Measurements from ENCODE around the gene IFT81.
A peak's percentile ranks its signal among the peaks of the same experiment; 100 is the strongest.

IFT81 gene

GRCh38 chr12:110248096-110248447, 123.9 kb downstream of the IFT81 start:
- 94% methylated on average over 4 of the region's 4 CpGs for WGBS
- peak overlapping the region; percentile 6 for H2BK120ac ChIP-seq (ENCODE audit: low read depth, low read length)
- H2BK5ac ChIP-seq (ENCODE audit: low read depth, low read length, poor library complexity, severe bottlenecking): peak overlapping the region; percentile 57
- peaks cover 4% of the 10 kb centered on the region for H3K79me1 ChIP-seq (replicated peaks; ENCODE audit: low read length, poor library complexity, severe bottlenecking)
- H3K18ac ChIP-seq (ENCODE audit: low read depth in 1 of 2, low read length in 2 of 2): peak overlapping the region in 1 of 2 experiments; percentile 88
- no peak overlapping the region for H2AFZ ChIP-seq (ENCODE audit: low read depth, low read length)
- H3K27ac ChIP-seq (ENCODE audit: low read length, poor library complexity, severe bottlenecking): peak overlapping the region; percentile 93
- peak overlapping the region; percentile 71 for H2AK5ac ChIP-seq (ENCODE audit: low read length, severe bottlenecking)
- H4K91ac ChIP-seq (ENCODE audit: low read length): no peak overlapping the region
- H3K23ac ChIP-seq (ENCODE audit: low read length in 2 of 2): no peak overlapping the region
- peak overlapping the region in 1 of 2 experiments; percentile 97 for H2BK12ac ChIP-seq (ENCODE audit: low read length in 2 of 2)
- H3K4me3 ChIP-seq (ENCODE audit: insufficient read depth in 1 of 2, low read depth in 1 of 2, low read length in 2 of 2): no peak overlapping the region
- no peaks in the 10 kb centered on the region for H3K27me3 ChIP-seq (ENCODE audit: control insufficient read depth in 1 of 2, insufficient read depth in 1 of 2, low read length in 2 of 2)
- no peak overlapping the region for H2BK15ac ChIP-seq (ENCODE audit: low read depth, poor library complexity, severe bottlenecking)
- H3K14ac ChIP-seq (ENCODE audit: low read length in 2 of 2): peak overlapping the region in 1 of 2 experiments; percentile 53
- H3K9me3 ChIP-seq (ENCODE audit: control insufficient read depth, low read length): no peaks in the 10 kb centered on the region
- H3K4ac ChIP-seq (ENCODE audit: low read depth in 1 of 2, low read length in 2 of 2): peak overlapping the region in 1 of 2 experiments; percentile 40
- H3K36me3 ChIP-seq (ENCODE audit: control insufficient read depth in 1 of 2, insufficient read depth in 2 of 2, low read depth in 1 of 2, low read length in 2 of 2): peaks cover 3 to 6% of the 10 kb centered on the region in 2 experiments
- peak overlapping the region; percentile 57 for H3K4me2 ChIP-seq (ENCODE audit: low read length, poor library complexity, severe bottlenecking)
- H3K4me1 ChIP-seq (ENCODE audit: control insufficient read depth, insufficient read depth, low read depth, low read length): peaks cover 40% of the 10 kb centered on the region
- no peak for DNase-seq
- no peak overlapping the region for H3K9ac ChIP-seq (ENCODE audit: low read length)
- H4K8ac ChIP-seq (ENCODE audit: low read length): peak overlapping the region; percentile 46

GRCh38 chr12:110249105-110249504, 124.9 kb downstream of the IFT81 start:
- no peak overlapping the region for H2BK15ac ChIP-seq (ENCODE audit: low read depth, poor library complexity, severe bottlenecking)
- H2BK120ac ChIP-seq (ENCODE audit: low read depth, low read length): no peak overlapping the region
- peak overlapping the region; percentile 65 to 79 for H3K18ac ChIP-seq (ENCODE audit: low read depth in 1 of 2, low read length in 2 of 2)
- H4K91ac ChIP-seq (ENCODE audit: low read length): peak overlapping the region; percentile 52
- H3K9ac ChIP-seq (ENCODE audit: low read length): no peak overlapping the region
- DNase-seq: peak; percentile 76
- H3K4me3 ChIP-seq (ENCODE audit: insufficient read depth in 1 of 2, low read depth in 1 of 2, low read length in 2 of 2): no peak overlapping the region
- H2AK5ac ChIP-seq (ENCODE audit: low read length, severe bottlenecking): peak overlapping the region; percentile 60
- WGBS: 40% methylated on average over 4 of the region's 4 CpGs
- peaks cover 42% of the 10 kb centered on the region for H3K4me1 ChIP-seq (ENCODE audit: control insufficient read depth, insufficient read depth, low read depth, low read length)
- peaks cover 4% of the 10 kb centered on the region for H3K79me1 ChIP-seq (replicated peaks; ENCODE audit: low read length, poor library complexity, severe bottlenecking)
- no peaks in the 10 kb centered on the region for H3K27me3 ChIP-seq (ENCODE audit: control insufficient read depth in 1 of 2, insufficient read depth in 1 of 2, low read length in 2 of 2)
- H2BK12ac ChIP-seq (ENCODE audit: low read length in 2 of 2): peak overlapping the region; percentile 72 to 93
- H3K9me3 ChIP-seq (ENCODE audit: control insufficient read depth, low read length): no peaks in the 10 kb centered on the region
- H4K8ac ChIP-seq (ENCODE audit: low read length): peak overlapping the region; percentile 52
- no peak overlapping the region for H3K4me2 ChIP-seq (ENCODE audit: low read length, poor library complexity, severe bottlenecking)
- peak overlapping the region; percentile 80 for H3K27ac ChIP-seq (ENCODE audit: low read length, poor library complexity, severe bottlenecking)
- no peak overlapping the region for H3K14ac ChIP-seq (ENCODE audit: low read length in 2 of 2)
- no peak overlapping the region for H3K23ac ChIP-seq (ENCODE audit: low read length in 2 of 2)
- H2AFZ ChIP-seq (ENCODE audit: low read depth, low read length): no peak overlapping the region
- H2BK5ac ChIP-seq (ENCODE audit: low read depth, low read length, poor library complexity, severe bottlenecking): no peak overlapping the region
- peak overlapping the region in 1 of 2 experiments; percentile 90 for H3K4ac ChIP-seq (ENCODE audit: low read depth in 1 of 2, low read length in 2 of 2)
- H3K36me3 ChIP-seq (ENCODE audit: control insufficient read depth in 1 of 2, insufficient read depth in 2 of 2, low read depth in 1 of 2, low read length in 2 of 2): peaks cover 3% of the 10 kb centered on the region in 2 experiments

- Histone ChIP-seq H3K18ac (ENCODE audit: low read depth in 1 of 2, low read length in 2 of 2) (peak overlapping the region; percentile 83 to 98), H2AK5ac (ENCODE audit: low read length, severe bottlenecking) (peak overlapping the region; percentile 6), H3K79me1 (replicated peaks; ENCODE audit: low read length, poor library complexity, severe bottlenecking) (peaks cover 3% of the 10 kb centered on the region), H3K4me2 (ENCODE audit: low read length, poor library complexity, severe bottlenecking) (peak overlapping the region; percentile 14), H4K8ac (ENCODE audit: low read length) (peak overlapping the region; percentile 88), H2BK120ac (ENCODE audit: low read depth, low read length) (no peak overlapping the region), H3K9ac (ENCODE audit: low read length) (no peak overlapping the region), H2AFZ (ENCODE audit: low read depth, low read length) (no peak overlapping the region), H3K9me3 (ENCODE audit: control insufficient read depth, low read length) (no peaks in the 10 kb centered on the region), H4K91ac (ENCODE audit: low read length) (peak overlapping the region; percentile 99), H3K4ac (ENCODE audit: low read depth in 1 of 2, low read length in 2 of 2) (peak overlapping the region; percentile 90 to 93), H2BK12ac (ENCODE audit: low read length in 2 of 2) (peak overlapping the region; percentile 96 to 100), H3K27ac (ENCODE audit: low read length, poor library complexity, severe bottlenecking) (peak overlapping the region; percentile 80), H3K23ac (ENCODE audit: low read length in 2 of 2) (no peak overlapping the region), H3K14ac (ENCODE audit: low read length in 2 of 2) (peak overlapping the region in 1 of 2 experiments; percentile 98), H3K4me3 (ENCODE audit: insufficient read depth in 1 of 2, low read depth in 1 of 2, low read length in 2 of 2) (no peak overlapping the region), H2BK5ac (ENCODE audit: low read depth, low read length, poor library complexity, severe bottlenecking) (peak overlapping the region; percentile 49), H2BK15ac (ENCODE audit: low read depth, poor library complexity, severe bottlenecking) (no peak overlapping the region), H3K27me3 (ENCODE audit: control insufficient read depth in 1 of 2, insufficient read depth in 1 of 2, low read length in 2 of 2) (no peaks in the 10 kb centered on the region), H3K4me1 (ENCODE audit: control insufficient read depth, insufficient read depth, low read depth, low read length) (peaks cover 39% of the 10 kb centered on the region), H3K36me3 (ENCODE audit: control insufficient read depth in 1 of 2, insufficient read depth in 2 of 2, low read depth in 1 of 2, low read length in 2 of 2) (peaks cover 3% of the 10 kb centered on the region in 2 experiments)
- WGBS: 97% methylated on average over 7 of the region's 7 CpGs
- DNase-seq: no peak
Observed at GRCh38 chr12:110249716-110250225, 125.6 kb downstream of the IFT81 start.

GRCh38 chr12:110251381-110251780, 127.2 kb downstream of the IFT81 start:
- H3K4me2 ChIP-seq (ENCODE audit: low read length, poor library complexity, severe bottlenecking): no peak overlapping the region
- DNase-seq: no peak
- no peak overlapping the region for H4K8ac ChIP-seq (ENCODE audit: low read length)

More at GRCh38 chr12:110251381-110251780, 127.2 kb downstream of the IFT81 start:
- Histone ChIP-seq H4K91ac (ENCODE audit: low read length) (no peak overlapping the region), H2BK15ac (ENCODE audit: low read depth, poor library complexity, severe bottlenecking) (no peak overlapping the region), H3K79me1 (replicated peaks; ENCODE audit: low read length, poor library complexity, severe bottlenecking) (no peaks in the 10 kb centered on the region), H3K23ac (ENCODE audit: low read length in 2 of 2) (no peak overlapping the region), H3K9ac (ENCODE audit: low read length) (no peak overlapping the region), H2AK5ac (ENCODE audit: low read length, severe bottlenecking) (no peak overlapping the region), H3K27me3 (ENCODE audit: control insufficient read depth in 1 of 2, insufficient read depth in 1 of 2, low read length in 2 of 2) (no peaks in the 10 kb centered on the region), H2BK5ac (ENCODE audit: low read depth, low read length, poor library complexity, severe bottlenecking) (no peak overlapping the region), H3K18ac (ENCODE audit: low read depth in 1 of 2, low read length in 2 of 2) (no peak overlapping the region), H3K4me1 (ENCODE audit: control insufficient read depth, insufficient read depth, low read depth, low read length) (peaks cover 35% of the 10 kb centered on the region), H3K4me3 (ENCODE audit: insufficient read depth in 1 of 2, low read depth in 1 of 2, low read length in 2 of 2) (no peak overlapping the region), H2BK120ac (ENCODE audit: low read depth, low read length) (no peak overlapping the region), H2BK12ac (ENCODE audit: low read length in 2 of 2) (no peak overlapping the region), H2AFZ (ENCODE audit: low read depth, low read length) (no peak overlapping the region), H3K9me3 (ENCODE audit: control insufficient read depth, low read length) (no peaks in the 10 kb centered on the region), H3K27ac (ENCODE audit: low read length, poor library complexity, severe bottlenecking) (no peak overlapping the region), H3K36me3 (ENCODE audit: control insufficient read depth in 1 of 2, insufficient read depth in 2 of 2, low read depth in 1 of 2, low read length in 2 of 2) (peaks cover 0 to 3% of the 10 kb centered on the region in 2 experiments), H3K14ac (ENCODE audit: low read length in 2 of 2) (no peak overlapping the region), H3K4ac (ENCODE audit: low read depth in 1 of 2, low read length in 2 of 2) (no peak overlapping the region)
- 89% methylated on average over 7 of the region's 7 CpGs for WGBS

All from mesenchymal stem cell (in vitro differentiated cells and primary cell).